HG03457 (cell line): Measurements from ENCODE around the gene MTRF1.
"Not testable (repeated sequence)": the region's sequence is repeated elsewhere in the genome, so short reads cannot be mapped to it uniquely, and the experiment has no call there.

ENCODE experiments used
- ATAC-seq: cut with Tn5 transposase; IDR thresholded peaks from one replicate; pipeline ENCODE4 v1.9.1; 2021; ENCODE audit warnings: moderate number of reproducible peaks; ENCODE audit not compliant: unreplicated experiment

MTRF1 gene

GRCh38 chr13:41178040-41178439 lies 85.3 kb downstream of the MTRF1 start:
- no peak for ATAC-seq

GRCh38 chr13:41177616-41178015 lies 85.8 kb downstream of the MTRF1 start:
- ATAC-seq = no peak

GRCh38 chr13:41175576-41175975 lies 87.8 kb downstream of the MTRF1 start:
- not testable (repeated sequence) for ATAC-seq
